ENCODE measurements around the gene RBMS3. TPM values are rescaled to one million over a fixed set of nuclear protein-coding genes. Genes with fewer than 3 reads are reported as not detected.

The RBMS3 gene
- total RNA-seq, 3 donors from 2014 or later = 4.6 to 53.6 (median 11.7) TPM

DNA sequence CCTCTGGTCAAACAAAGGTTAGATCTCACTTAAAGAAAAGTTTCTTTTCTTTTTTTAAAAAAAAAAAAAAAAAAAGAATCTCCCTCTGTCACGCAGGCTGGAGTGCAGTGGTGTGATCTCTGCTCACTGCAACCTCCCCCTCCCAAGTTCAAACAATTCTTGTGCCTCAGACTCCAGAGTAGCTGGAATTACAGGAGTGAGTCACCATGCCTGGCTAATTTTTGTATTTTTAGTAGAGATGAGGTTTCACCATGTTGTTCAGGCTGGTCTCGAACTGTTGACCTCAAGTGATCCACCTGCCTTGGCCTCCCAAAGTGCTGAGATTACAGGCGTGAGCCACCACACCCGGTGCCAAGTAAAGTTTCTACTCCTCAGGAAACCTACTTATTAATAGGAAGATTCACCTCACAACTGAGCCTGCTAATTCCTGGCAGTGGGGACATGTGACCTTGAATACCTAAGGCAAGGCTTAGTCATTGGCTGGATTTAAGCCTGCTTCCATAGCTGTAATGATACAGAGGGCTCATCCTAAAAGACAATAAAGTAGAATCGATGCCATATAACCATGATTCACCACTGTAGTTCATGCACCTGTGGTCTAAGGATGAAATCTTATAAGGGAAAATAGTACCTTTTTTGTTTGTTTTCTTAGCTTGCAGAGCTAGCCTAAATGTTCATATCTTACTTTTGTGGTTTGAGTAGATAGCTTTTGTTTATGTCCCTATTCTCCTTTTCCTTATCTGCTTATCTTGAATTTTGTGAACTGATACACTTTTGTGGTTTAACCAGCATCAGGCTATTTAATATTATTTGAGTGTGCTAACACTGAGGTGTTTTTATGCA, 24.8 kb upstream of the RBMS3 start:
- TF ChIP-seq, protein P1, sequence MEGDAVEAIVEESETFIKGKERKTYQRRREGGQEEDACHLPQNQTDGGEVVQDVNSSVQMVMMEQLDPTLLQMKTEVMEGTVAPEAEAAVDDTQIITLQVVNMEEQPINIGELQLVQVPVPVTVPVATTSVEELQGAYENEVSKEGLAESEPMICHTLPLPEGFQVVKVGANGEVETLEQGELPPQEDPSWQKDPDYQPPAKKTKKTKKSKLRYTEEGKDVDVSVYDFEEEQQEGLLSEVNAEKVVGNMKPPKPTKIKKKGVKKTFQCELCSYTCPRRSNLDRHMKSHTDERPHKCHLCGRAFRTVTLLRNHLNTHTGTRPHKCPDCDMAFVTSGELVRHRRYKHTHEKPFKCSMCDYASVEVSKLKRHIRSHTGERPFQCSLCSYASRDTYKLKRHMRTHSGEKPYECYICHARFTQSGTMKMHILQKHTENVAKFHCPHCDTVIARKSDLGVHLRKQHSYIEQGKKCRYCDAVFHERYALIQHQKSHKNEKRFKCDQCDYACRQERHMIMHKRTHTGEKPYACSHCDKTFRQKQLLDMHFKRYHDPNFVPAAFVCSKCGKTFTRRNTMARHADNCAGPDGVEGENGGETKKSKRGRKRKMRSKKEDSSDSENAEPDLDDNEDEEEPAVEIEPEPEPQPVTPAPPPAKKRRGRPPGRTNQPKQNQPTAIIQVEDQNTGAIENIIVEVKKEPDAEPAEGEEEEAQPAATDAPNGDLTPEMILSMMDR (IDR thresholded peaks at IDR 0.05) = no peak
- no peak for ATAC-seq
- intact Hi-C loops (cut with DNase I, micrococcal nuclease) = no loop called here
- H3K36me3 ChIP-seq (ENCODE audit: low read depth) = no peaks in the 10 kb centered on the region
- H3K9me3 ChIP-seq = no peaks in the 10 kb centered on the region
- H3K4me3 ChIP-seq = no peak overlapping the region
- DNase-seq = no peak
- H3K4me1 ChIP-seq (ENCODE audit: low read depth) = no peaks in the 10 kb centered on the region

DNA sequence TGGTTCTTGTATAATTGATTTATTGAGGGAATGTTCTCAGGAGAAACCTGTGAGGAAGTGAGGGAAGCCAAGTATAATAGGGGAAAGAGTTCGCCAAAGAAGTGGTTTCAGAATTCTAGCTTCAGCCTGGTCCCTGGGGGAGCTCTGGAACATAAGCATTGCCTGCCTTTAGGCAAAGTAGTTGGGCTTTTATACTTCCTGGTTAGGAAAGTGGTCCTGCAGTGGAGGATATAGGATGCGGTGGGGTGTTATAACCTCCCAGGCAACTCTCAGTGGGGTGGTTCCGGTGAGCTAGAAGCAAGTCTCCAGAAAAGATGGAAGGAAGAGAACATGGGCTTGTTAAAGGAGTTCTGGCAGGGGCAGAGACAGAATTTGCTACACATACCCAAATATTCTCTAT, 22.7 kb upstream of the RBMS3 start:
- TF ChIP-seq, protein P1 (IDR thresholded peaks at IDR 0.05) = no peak
- Histone ChIP-seq H3K9me3 (no peaks in the 10 kb centered on the region), H3K36me3 (ENCODE audit: low read depth) (no peaks in the 10 kb centered on the region), H3K4me3 (no peak overlapping the region), H3K4me1 (ENCODE audit: low read depth) (no peaks in the 10 kb centered on the region)
- ATAC-seq (no peak), DNase-seq (no peak)
- intact Hi-C loops (cut with DNase I, micrococcal nuclease) = no loop called here

DNA sequence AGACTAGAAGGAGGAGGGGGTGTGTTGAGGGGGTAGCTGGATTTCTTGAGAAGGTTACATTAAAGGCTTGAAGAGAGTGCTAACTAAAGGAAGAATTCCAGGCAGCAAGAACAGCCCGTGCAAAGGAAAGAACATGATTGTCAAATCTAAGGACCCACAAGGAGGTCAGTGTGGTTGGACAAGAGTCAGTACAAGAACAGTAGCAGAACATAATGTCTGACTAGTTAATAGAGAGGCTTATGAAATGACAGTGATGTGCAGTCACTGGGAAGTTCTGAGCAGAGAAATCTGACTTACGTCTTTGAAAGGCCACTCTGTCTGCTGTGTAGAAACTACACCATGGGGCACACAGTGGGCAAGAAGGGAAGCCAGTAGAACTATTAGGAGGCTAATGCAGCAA, 19.8 kb upstream of the RBMS3 start:
- H3K9me3 ChIP-seq = no peaks in the 10 kb centered on the region
- DNase-seq = no peak
- H3K4me1 ChIP-seq (ENCODE audit: low read depth) = no peaks in the 10 kb centered on the region
- TF ChIP-seq, protein P1 (IDR thresholded peaks at IDR 0.05) = no peak
- intact Hi-C loops (cut with DNase I, micrococcal nuclease) = no loop called here
- ATAC-seq = no peak
- H3K4me3 ChIP-seq = no peak overlapping the region
- H3K36me3 ChIP-seq (ENCODE audit: low read depth) = no peaks in the 10 kb centered on the region

DNA sequence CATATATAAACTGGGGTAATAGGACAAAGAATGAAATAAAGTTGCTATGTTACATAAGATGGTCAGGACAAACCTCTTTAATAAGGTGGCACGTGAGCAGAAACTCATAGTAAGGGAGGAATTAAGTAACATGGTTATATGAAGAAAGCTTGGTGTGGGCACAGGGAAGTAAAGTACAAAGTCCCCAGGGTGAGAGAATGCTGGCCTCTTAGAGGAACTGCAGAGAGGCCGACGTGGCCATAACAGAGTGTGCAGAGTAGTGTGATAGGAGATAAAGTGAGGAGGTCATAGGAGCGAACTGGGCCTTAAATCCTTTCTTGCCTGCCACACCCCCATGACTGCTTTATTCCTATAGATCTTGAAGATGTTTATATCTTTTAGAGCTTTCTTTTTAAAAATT, 17.4 kb upstream of the RBMS3 start:
- H3K4me3 ChIP-seq = no peak overlapping the region
- TF ChIP-seq, protein P1 (IDR thresholded peaks at IDR 0.05) = no peak
- no peaks in the 10 kb centered on the region for H3K9me3 ChIP-seq
- DNase-seq (no peak), ATAC-seq (no peak)
- H3K4me1 ChIP-seq (ENCODE audit: low read depth) = no peaks in the 10 kb centered on the region
- intact Hi-C loops (cut with DNase I, micrococcal nuclease) = no loop called here
- H3K36me3 ChIP-seq (ENCODE audit: low read depth) = no peaks in the 10 kb centered on the region

DNA sequence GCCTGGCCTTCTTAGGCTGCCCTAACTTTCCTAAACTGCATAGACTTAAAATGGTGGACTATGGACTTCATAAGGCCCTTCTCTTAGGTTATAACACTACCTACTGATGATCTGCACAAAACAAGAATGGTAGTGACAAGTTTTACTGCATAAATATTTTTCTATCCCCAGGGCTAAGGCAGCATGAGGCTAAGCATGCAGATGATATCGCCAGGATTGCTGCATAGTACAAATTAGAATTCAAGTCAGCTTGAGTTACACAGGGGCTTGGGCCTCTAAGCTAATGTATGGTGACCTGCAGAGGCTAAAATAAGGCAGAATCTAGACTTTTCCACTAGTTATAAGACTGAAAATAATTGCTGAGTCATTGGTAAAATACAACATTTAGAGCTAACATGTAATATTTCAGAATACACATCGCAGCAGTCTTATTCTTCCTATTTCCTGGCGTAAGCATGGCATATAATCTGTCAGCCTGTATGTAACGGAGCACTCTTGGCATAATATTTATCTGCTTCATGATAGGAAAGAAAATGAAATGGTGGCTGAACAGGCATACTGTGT, 15.3 kb upstream of the RBMS3 start:
- no peak overlapping the region for H3K4me3 ChIP-seq
- H3K36me3 ChIP-seq (ENCODE audit: low read depth) = no peaks in the 10 kb centered on the region
- DNase-seq (no peak), ATAC-seq (no peak)
- no peaks in the 10 kb centered on the region for H3K9me3 ChIP-seq
- no peaks in the 10 kb centered on the region for H3K4me1 ChIP-seq (ENCODE audit: low read depth)
- TF ChIP-seq, protein P1 (IDR thresholded peaks at IDR 0.05) = no peak
- intact Hi-C loops (cut with DNase I, micrococcal nuclease) = no loop called here
